ENCODE results near the gene LIN7C. TPM values are rescaled to one million over a fixed set of nuclear protein-coding genes. Genes with fewer than 3 reads are reported as not detected.

LIN7C gene
- total and polyA plus RNA-seq, 2 of the 8 experiments (the other 6 are each of a cell fraction or from before 2014, with no cell fraction given), result 10.5 to 42.7 TPM

DNA sequence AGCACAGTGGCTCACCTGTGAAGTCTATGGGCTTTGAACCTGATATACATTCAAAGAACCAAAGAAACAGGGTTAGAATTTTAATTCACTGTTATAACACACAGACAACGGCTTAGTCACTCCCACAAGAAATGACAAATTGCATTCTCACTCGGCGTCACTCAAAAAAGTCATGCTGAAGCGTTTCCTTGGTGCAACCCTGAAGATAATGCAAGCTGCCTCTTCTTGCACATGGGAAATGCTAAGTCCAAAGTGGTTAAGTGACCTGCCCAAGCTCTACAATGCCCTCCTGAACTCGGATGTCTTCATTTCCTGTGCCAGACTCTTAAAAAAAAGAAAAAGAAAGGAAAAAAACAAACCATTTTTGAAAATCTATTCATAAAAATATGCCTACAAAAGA, 44.0 kb downstream of the LIN7C start (continued):
- TF ChIP-seq CEBPB (IDR thresholded peaks at IDR 0.05; ENCODE audit: low read depth, low read length), result no peak
- TF ChIP-seq, protein P1, sequence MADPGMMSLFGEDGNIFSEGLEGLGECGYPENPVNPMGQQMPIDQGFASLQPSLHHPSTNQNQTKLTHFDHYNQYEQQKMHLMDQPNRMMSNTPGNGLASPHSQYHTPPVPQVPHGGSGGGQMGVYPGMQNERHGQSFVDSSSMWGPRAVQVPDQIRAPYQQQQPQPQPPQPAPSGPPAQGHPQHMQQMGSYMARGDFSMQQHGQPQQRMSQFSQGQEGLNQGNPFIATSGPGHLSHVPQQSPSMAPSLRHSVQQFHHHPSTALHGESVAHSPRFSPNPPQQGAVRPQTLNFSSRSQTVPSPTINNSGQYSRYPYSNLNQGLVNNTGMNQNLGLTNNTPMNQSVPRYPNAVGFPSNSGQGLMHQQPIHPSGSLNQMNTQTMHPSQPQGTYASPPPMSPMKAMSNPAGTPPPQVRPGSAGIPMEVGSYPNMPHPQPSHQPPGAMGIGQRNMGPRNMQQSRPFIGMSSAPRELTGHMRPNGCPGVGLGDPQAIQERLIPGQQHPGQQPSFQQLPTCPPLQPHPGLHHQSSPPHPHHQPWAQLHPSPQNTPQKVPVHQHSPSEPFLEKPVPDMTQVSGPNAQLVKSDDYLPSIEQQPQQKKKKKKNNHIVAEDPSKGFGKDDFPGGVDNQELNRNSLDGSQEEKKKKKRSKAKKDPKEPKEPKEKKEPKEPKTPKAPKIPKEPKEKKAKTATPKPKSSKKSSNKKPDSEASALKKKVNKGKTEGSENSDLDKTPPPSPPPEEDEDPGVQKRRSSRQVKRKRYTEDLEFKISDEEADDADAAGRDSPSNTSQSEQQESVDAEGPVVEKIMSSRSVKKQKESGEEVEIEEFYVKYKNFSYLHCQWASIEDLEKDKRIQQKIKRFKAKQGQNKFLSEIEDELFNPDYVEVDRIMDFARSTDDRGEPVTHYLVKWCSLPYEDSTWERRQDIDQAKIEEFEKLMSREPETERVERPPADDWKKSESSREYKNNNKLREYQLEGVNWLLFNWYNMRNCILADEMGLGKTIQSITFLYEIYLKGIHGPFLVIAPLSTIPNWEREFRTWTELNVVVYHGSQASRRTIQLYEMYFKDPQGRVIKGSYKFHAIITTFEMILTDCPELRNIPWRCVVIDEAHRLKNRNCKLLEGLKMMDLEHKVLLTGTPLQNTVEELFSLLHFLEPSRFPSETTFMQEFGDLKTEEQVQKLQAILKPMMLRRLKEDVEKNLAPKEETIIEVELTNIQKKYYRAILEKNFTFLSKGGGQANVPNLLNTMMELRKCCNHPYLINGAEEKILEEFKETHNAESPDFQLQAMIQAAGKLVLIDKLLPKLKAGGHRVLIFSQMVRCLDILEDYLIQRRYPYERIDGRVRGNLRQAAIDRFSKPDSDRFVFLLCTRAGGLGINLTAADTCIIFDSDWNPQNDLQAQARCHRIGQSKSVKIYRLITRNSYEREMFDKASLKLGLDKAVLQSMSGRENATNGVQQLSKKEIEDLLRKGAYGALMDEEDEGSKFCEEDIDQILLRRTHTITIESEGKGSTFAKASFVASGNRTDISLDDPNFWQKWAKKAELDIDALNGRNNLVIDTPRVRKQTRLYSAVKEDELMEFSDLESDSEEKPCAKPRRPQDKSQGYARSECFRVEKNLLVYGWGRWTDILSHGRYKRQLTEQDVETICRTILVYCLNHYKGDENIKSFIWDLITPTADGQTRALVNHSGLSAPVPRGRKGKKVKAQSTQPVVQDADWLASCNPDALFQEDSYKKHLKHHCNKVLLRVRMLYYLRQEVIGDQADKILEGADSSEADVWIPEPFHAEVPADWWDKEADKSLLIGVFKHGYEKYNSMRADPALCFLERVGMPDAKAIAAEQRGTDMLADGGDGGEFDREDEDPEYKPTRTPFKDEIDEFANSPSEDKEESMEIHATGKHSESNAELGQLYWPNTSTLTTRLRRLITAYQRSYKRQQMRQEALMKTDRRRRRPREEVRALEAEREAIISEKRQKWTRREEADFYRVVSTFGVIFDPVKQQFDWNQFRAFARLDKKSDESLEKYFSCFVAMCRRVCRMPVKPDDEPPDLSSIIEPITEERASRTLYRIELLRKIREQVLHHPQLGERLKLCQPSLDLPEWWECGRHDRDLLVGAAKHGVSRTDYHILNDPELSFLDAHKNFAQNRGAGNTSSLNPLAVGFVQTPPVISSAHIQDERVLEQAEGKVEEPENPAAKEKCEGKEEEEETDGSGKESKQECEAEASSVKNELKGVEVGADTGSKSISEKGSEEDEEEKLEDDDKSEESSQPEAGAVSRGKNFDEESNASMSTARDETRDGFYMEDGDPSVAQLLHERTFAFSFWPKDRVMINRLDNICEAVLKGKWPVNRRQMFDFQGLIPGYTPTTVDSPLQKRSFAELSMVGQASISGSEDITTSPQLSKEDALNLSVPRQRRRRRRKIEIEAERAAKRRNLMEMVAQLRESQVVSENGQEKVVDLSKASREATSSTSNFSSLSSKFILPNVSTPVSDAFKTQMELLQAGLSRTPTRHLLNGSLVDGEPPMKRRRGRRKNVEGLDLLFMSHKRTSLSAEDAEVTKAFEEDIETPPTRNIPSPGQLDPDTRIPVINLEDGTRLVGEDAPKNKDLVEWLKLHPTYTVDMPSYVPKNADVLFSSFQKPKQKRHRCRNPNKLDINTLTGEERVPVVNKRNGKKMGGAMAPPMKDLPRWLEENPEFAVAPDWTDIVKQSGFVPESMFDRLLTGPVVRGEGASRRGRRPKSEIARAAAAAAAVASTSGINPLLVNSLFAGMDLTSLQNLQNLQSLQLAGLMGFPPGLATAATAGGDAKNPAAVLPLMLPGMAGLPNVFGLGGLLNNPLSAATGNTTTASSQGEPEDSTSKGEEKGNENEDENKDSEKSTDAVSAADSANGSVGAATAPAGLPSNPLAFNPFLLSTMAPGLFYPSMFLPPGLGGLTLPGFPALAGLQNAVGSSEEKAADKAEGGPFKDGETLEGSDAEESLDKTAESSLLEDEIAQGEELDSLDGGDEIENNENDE (IDR thresholded peaks at IDR 0.05; ENCODE audit: insufficient replicate concordance, low read length), result no peak
- TF ChIP-seq TAF1 (IDR thresholded peaks at IDR 0.05; ENCODE audit: low read depth, low read length), result no peak
